ENCODE results near the gene IRX1. TPM values are rescaled to one million over a fixed set of nuclear protein-coding genes. Genes with fewer than 3 reads are reported as not detected.

Gene IRX1
- total and polyA plus RNA-seq, 2 of the 8 experiments (the other 6 are each of a cell fraction or from before 2014, with no cell fraction given): 2.6 to 3.9 TPM

GRCh38 chr5:3607541-3608181, 12.0 kb downstream of the IRX1 start (continued):
- TF ChIP-seq EZH2 (IDR thresholded peaks at IDR 0.05; ENCODE audit: low read depth, low read length, severe bottlenecking) (no peak), CTBP2 (IDR thresholded peaks at IDR 0.05; ENCODE audit: borderline replicate concordance, insufficient read depth, insufficient read length, low read length) (no peak), SIN3A (conservative IDR thresholded peaks at IDR 0.05 in 1 of 2, IDR thresholded peaks at IDR 0.05 in 1 of 2; ENCODE audit: low read depth in 1 of 2, low read length in 2 of 2) (no peak), JUN (IDR thresholded peaks at IDR 0.05; ENCODE audit: low read depth, low read length) (no peak), KDM1A (IDR thresholded peaks at IDR 0.05; ENCODE audit: borderline replicate concordance, low read length) (no peak), POLR2AphosphoS5 (IDR thresholded peaks at IDR 0.05; ENCODE audit: low read depth, low read length) (no peak)
- TF ChIP-seq, protein P1, sequence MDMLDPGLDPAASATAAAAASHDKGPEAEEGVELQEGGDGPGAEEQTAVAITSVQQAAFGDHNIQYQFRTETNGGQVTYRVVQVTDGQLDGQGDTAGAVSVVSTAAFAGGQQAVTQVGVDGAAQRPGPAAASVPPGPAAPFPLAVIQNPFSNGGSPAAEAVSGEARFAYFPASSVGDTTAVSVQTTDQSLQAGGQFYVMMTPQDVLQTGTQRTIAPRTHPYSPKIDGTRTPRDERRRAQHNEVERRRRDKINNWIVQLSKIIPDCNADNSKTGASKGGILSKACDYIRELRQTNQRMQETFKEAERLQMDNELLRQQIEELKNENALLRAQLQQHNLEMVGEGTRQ (IDR thresholded peaks at IDR 0.05; ENCODE audit: low read length): no peak
- TF ChIP-seq, protein P2, sequence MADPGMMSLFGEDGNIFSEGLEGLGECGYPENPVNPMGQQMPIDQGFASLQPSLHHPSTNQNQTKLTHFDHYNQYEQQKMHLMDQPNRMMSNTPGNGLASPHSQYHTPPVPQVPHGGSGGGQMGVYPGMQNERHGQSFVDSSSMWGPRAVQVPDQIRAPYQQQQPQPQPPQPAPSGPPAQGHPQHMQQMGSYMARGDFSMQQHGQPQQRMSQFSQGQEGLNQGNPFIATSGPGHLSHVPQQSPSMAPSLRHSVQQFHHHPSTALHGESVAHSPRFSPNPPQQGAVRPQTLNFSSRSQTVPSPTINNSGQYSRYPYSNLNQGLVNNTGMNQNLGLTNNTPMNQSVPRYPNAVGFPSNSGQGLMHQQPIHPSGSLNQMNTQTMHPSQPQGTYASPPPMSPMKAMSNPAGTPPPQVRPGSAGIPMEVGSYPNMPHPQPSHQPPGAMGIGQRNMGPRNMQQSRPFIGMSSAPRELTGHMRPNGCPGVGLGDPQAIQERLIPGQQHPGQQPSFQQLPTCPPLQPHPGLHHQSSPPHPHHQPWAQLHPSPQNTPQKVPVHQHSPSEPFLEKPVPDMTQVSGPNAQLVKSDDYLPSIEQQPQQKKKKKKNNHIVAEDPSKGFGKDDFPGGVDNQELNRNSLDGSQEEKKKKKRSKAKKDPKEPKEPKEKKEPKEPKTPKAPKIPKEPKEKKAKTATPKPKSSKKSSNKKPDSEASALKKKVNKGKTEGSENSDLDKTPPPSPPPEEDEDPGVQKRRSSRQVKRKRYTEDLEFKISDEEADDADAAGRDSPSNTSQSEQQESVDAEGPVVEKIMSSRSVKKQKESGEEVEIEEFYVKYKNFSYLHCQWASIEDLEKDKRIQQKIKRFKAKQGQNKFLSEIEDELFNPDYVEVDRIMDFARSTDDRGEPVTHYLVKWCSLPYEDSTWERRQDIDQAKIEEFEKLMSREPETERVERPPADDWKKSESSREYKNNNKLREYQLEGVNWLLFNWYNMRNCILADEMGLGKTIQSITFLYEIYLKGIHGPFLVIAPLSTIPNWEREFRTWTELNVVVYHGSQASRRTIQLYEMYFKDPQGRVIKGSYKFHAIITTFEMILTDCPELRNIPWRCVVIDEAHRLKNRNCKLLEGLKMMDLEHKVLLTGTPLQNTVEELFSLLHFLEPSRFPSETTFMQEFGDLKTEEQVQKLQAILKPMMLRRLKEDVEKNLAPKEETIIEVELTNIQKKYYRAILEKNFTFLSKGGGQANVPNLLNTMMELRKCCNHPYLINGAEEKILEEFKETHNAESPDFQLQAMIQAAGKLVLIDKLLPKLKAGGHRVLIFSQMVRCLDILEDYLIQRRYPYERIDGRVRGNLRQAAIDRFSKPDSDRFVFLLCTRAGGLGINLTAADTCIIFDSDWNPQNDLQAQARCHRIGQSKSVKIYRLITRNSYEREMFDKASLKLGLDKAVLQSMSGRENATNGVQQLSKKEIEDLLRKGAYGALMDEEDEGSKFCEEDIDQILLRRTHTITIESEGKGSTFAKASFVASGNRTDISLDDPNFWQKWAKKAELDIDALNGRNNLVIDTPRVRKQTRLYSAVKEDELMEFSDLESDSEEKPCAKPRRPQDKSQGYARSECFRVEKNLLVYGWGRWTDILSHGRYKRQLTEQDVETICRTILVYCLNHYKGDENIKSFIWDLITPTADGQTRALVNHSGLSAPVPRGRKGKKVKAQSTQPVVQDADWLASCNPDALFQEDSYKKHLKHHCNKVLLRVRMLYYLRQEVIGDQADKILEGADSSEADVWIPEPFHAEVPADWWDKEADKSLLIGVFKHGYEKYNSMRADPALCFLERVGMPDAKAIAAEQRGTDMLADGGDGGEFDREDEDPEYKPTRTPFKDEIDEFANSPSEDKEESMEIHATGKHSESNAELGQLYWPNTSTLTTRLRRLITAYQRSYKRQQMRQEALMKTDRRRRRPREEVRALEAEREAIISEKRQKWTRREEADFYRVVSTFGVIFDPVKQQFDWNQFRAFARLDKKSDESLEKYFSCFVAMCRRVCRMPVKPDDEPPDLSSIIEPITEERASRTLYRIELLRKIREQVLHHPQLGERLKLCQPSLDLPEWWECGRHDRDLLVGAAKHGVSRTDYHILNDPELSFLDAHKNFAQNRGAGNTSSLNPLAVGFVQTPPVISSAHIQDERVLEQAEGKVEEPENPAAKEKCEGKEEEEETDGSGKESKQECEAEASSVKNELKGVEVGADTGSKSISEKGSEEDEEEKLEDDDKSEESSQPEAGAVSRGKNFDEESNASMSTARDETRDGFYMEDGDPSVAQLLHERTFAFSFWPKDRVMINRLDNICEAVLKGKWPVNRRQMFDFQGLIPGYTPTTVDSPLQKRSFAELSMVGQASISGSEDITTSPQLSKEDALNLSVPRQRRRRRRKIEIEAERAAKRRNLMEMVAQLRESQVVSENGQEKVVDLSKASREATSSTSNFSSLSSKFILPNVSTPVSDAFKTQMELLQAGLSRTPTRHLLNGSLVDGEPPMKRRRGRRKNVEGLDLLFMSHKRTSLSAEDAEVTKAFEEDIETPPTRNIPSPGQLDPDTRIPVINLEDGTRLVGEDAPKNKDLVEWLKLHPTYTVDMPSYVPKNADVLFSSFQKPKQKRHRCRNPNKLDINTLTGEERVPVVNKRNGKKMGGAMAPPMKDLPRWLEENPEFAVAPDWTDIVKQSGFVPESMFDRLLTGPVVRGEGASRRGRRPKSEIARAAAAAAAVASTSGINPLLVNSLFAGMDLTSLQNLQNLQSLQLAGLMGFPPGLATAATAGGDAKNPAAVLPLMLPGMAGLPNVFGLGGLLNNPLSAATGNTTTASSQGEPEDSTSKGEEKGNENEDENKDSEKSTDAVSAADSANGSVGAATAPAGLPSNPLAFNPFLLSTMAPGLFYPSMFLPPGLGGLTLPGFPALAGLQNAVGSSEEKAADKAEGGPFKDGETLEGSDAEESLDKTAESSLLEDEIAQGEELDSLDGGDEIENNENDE (IDR thresholded peaks at IDR 0.05; ENCODE audit: insufficient replicate concordance, low read length): no peak
